Measurements from ENCODE around the gene NNMT.

Gene NNMT

DNA sequence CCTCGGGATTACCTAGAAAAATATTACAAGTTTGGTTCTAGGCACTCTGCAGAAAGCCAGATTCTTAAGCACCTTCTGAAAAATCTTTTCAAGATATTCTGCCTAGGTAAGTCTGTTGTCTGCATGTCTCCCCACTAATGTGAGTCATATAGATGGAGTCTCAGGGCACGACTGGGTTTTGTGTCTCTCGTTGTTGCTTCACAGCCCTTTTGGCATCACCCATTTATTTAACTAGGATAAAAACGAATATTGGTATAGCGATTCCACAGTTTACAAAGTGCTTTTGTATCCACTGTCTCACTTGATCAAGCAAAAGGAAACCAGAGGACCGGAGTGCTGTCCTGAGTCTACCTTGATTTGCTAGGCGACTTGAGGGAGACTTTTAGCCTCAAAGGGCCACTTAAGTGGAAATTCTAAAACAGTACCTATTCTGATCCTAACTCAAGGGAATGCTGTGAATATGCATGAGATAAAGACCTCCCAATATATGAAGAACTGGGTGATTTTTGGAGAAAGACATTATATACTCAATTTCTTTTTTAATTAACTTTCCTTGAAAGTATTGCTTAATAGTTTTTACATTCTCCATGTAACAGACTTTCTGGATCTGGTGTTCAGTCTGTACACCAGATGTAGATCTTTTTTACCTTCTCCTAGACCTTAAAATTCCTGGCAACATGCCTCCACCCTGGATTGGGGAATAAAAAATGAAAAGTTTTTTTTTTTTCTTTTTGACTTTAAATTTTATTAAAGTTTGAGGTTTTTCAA is 590 bp downstream of the NNMT start:
- TF ChIP-seq CTCF (IDR thresholded peaks at IDR 0.05), result no peak
- no peaks in the 10 kb centered on the region for H3K27me3 ChIP-seq (ENCODE audit: control insufficient read depth, insufficient read depth, low read length)

DNA sequence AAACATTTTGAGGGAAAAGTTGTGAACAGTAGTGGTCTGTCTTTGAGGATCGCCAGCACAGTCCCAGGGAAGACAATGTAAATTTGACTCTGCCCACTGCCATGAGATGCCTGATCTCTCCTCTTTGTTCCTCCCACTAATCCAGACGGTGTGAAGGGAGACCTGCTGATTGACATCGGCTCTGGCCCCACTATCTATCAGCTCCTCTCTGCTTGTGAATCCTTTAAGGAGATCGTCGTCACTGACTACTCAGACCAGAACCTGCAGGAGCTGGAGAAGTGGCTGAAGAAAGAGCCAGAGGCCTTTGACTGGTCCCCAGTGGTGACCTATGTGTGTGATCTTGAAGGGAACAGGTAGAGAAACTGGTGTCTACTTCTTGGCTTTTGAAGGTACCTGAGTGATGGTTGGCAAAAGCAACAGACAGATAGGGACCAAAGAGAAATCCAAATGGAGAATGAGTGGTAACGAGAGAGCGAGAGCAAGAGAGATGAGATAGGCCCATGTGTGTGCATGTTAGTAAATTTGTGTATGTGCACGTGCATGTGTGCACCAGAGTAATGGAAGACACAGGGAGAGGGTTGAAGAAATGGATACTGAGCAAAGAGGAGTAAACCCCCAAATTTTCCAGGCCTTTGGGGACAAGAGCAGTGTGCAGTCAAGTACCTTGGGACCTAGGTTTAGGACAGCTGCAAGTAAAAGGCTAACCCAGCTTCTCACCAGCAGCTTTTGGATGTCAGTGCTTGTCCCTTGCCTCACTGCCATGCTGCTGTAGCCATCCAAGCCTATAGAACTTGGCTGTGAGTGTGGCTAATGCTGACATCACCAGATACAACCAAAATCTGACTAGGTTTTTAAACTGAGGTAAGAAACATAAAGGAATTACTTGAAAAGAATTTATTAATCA is 1.9 kb downstream of the NNMT start:
- no peaks in the 10 kb centered on the region for H3K79me2 ChIP-seq
- H3K36me3 ChIP-seq (ENCODE audit: control insufficient read depth, insufficient read depth, low read length), result no peaks in the 10 kb centered on the region
- H3K4me3 ChIP-seq (ENCODE audit: low read depth, low read length), result no peak overlapping the region
- H2AFZ ChIP-seq, result no peak overlapping the region
- TF ChIP-seq CTCF (IDR thresholded peaks at IDR 0.05), result no peak
- H3K27me3 ChIP-seq (ENCODE audit: control insufficient read depth, insufficient read depth, low read length), result no peaks in the 10 kb centered on the region
- H3K9me3 ChIP-seq (ENCODE audit: control insufficient read depth, low read length), result no peaks in the 10 kb centered on the region
- no peak overlapping the region for H3K4me2 ChIP-seq (ENCODE audit: low read length)
- no peaks in the 10 kb centered on the region for H3K4me1 ChIP-seq
- no peak overlapping the region for H3K9ac ChIP-seq
- H3K27ac ChIP-seq, result peak overlapping the region; percentile 29

More for the DNA sequence above, 590 bp downstream of the NNMT start:
- Histone ChIP-seq H3K4me1 (no peaks in the 10 kb centered on the region), H3K4me3 (ENCODE audit: low read depth, low read length) (no peak overlapping the region), H3K79me2 (no peaks in the 10 kb centered on the region), H3K4me2 (ENCODE audit: low read length) (no peak overlapping the region), H2AFZ (no peak overlapping the region), H3K9ac (no peak overlapping the region), H3K27ac (peak overlapping the region; percentile 82), H3K9me3 (ENCODE audit: control insufficient read depth, low read length) (no peaks in the 10 kb centered on the region), H3K36me3 (ENCODE audit: control insufficient read depth, insufficient read depth, low read length) (no peaks in the 10 kb centered on the region)

DNA sequence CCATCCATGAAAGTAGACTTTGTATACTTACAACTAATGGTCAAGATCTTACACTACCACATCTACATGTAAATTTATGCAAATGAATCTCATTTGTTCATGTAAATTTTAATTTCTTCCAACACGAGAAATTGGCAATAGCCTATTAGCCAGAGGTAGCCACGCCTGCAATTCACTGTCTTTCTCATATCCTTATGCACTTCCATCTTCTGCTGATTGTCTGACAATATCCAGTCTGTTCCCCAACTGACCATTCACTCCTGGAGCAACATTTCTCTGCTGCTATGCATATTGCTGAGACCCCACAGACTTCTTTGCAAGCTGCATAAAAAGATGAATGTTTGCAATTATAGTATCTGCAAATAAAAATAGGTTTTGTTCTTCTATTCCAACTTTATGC is 2.5 kb downstream of the NNMT start:
- Histone ChIP-seq H3K4me2 (ENCODE audit: low read length) (no peak overlapping the region), H3K9me3 (ENCODE audit: control insufficient read depth, low read length) (no peaks in the 10 kb centered on the region), H3K9ac (no peak overlapping the region), H3K4me1 (no peaks in the 10 kb centered on the region), H3K79me2 (no peaks in the 10 kb centered on the region), H3K27me3 (ENCODE audit: control insufficient read depth, insufficient read depth, low read length) (no peaks in the 10 kb centered on the region), H3K27ac (no peak overlapping the region), H3K4me3 (ENCODE audit: low read depth, low read length) (no peak overlapping the region), H3K36me3 (ENCODE audit: control insufficient read depth, insufficient read depth, low read length) (no peaks in the 10 kb centered on the region), H2AFZ (no peak overlapping the region)
- no peak for TF ChIP-seq CTCF (IDR thresholded peaks at IDR 0.05)

DNA sequence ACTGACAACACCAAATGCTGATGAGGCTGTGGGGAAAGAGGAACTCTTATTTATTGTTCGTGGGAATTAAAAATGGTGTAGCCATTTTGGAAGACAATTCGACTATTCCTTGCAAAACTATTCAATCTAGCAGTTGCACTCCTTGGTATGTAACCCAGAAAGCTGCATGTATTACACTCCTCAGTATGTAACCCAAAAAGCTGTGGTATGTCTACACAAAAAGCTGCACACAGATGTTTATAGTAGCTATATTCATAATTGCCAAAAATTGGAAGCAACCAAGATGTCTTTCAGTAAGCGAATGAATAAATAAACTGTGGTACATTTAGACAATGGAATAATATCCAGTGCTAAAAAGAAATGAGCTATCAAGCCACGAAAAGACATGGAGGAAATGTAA is 4.9 kb downstream of the NNMT start:
- H3K9ac ChIP-seq, result no peak overlapping the region
- H3K79me2 ChIP-seq, result no peaks in the 10 kb centered on the region
- no peak overlapping the region for H3K27ac ChIP-seq
- no peaks in the 10 kb centered on the region for H3K9me3 ChIP-seq (ENCODE audit: control insufficient read depth, low read length)
- no peak overlapping the region for H3K4me3 ChIP-seq (ENCODE audit: low read depth, low read length)
- no peak for TF ChIP-seq CTCF (IDR thresholded peaks at IDR 0.05)
- no peak overlapping the region for H3K4me2 ChIP-seq (ENCODE audit: low read length)
- H3K4me1 ChIP-seq, result no peaks in the 10 kb centered on the region
- no peaks in the 10 kb centered on the region for H3K36me3 ChIP-seq (ENCODE audit: control insufficient read depth, insufficient read depth, low read length)
- no peak overlapping the region for H2AFZ ChIP-seq
- no peaks in the 10 kb centered on the region for H3K27me3 ChIP-seq (ENCODE audit: control insufficient read depth, insufficient read depth, low read length)
